Glomerular visceral epithelial cell (primary cell): ENCODE data around the gene HLA-DMB.

ENCODE experiments used
- DNase-seq: peaks from one replicate; pipeline ENCODE4 v3.0.0-alpha.2; 2016; ENCODE audit errors: extremely low spot score

The HLA-DMB gene

DNA sequence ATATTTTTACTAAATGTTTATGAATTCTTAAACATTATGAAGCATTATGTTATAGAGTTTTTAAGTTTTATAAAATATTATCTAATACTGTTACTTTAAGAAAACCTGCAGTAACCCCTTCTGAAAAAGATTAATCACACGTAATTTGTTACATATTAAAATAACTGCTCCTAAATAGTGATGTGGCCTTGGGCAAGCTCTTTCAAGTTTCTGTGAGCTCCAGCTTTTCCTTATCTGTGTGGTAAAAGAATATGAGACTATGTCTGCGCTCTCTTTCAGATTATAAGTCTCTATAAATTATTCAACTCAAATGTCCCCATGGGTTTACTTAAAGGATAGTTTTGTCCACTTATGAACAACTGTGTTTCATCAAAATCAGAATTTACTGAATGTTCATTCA, 31.9 kb downstream of the HLA-DMB start:
- no peak for DNase-seq

DNA sequence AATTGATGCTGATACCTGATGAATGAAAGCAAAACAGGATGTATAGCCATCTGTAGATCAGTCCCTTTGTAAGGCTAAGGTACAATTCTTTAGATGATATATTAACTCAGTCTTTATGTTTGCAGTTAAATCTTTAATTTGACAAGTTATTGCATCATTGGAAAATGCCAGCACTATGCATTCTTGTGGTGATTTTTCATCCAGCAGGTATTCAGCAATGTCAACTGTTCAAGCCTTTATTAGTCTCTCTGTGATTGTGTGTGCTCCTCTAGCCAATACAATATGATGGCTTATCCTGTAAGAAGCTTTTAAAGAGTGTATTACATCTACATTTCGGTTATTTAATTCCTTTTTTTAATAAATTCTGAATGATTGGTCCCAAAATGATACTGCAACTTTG, 34.3 kb downstream of the HLA-DMB start:
- DNase-seq: peak; percentile 68

DNA sequence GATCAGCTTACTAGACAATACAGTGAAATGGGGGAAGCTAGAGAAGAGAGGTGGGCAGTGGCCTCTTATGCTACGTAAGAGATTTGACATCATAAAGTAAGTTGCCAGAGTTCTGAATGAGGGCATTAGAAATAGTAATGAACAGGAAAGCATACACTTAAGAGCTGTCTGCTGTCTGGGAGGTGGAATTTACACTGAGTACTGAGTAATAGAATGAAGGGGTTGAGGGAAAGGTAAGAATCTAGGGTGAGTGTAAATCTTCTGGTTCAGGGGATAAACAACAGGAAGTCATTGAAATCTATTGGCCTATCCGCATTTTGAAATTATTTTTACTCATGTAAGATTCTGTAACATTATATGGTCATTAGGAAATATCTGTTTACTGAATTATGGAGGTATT, 35.8 kb downstream of the HLA-DMB start:
- no peak for DNase-seq

DNA sequence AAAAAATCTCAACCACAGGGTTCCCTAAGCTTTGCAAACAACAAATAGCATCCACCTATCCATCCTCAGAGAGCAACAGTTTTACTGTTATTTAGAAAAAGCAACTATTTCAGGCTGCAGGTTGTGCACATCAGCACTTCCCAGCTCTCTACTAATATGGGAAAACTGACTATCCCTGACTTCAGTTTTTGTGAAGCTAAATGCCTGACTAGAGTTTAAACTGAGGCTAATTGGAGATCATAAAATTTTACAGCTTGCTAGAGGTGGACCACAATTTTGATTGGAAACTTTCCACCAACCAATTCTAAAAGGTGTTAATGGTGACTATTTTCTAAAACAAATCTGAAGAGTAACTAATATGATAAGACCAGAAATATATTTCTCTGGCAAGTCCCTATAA, 36.9 kb downstream of the HLA-DMB start:
- no peak for DNase-seq

DNA sequence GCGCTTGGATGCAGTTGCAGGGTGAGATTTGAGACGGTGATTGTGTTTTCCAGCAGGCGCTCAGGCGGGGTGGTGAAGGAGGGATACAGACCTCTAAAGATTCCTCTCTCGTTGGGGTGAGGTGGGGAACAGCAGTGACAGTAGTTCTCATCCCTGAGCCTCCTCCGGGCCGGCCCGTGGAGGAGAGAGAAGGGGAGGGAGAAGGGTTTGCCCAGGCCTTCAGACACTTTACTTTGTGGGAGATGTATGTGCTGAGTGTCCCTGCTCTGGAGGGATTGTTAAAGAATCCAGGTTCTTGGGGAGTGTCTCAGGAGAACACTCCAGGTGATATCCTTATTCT, 45.9 kb downstream of the HLA-DMB start:
- no peak for DNase-seq

DNA sequence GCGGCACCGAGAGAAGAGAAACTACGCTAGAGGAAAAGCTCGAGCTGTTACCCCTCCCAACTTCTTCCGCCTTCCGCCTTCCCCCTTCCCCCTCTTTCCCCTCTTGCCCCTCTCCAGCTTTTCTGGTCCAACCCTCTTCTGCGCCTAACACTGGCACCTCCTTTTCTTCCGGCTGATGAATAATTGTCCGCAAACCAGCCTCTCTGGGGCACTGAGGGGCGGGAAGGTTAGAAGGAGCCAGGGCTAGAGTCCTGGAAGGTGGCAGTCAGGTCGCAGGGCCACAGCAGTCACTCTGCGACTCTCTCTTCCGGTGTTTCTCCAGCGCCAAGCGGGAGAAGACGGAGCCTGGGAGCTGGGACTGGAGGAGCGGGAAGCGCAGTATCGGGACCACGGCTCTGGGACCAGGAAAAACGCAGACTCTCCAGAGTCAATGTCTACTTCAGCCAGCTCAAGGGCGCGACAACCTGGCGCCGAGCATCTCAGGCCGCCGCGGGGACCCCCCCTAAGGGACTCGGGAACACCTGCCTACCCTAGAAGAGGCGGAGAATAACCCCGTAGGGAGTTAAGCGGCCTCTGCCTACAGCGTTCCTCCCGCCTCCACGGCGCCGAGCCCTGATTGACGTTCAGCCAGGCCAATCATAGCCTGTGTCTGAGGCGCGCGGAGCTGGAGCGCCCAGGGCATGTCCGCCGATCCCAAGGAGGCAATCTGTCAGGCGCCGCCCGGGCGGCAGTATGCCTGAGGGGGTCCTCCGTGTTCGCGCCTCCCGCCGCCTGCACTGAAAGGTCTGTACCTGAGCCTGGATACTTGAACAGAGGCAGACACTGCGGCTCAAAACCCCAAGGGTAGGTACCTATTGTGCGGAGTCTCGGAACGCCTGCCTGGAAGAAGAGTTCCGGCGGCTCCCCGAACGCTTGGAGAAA, 46.5 kb downstream of the HLA-DMB start:
- DNase-seq: peak; percentile 95

DNA sequence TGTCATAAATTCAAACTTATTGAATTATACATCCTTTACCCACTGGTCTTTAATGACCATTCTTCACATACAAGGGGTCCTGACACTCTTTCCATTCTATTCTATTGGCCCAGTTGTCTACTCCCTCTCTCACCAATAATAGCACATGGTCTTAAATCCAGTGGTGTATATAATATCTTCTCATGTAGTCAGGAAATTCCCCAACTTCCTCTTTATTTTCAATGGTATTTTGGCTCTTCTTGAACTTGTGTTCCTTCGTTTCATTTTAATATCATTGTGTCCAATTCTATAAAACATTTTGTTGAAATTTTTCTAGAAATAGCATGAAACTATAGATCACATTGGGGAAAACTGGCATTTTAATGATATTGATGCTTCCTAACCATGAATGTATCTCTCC, 50.0 kb downstream of the HLA-DMB start:
- no peak for DNase-seq

DNA sequence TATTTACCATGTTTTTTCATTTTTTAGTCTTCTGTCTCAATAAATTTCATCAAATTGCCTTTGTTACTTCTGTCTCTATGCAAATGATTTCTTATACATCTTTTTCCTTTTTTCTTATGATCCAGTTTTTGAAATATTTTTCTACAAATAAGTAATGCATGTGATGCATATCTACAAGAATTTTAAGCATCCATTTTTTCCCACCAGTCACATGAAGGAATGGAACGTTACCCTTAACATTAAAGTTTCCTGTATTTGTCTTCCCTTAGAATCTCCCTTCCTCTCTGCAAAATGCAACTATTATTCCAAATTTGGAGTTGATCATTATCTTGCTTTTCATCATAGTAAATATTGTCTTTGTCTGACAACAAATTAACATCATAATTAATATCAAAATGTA, 51.3 kb downstream of the HLA-DMB start:
- no peak for DNase-seq

DNA sequence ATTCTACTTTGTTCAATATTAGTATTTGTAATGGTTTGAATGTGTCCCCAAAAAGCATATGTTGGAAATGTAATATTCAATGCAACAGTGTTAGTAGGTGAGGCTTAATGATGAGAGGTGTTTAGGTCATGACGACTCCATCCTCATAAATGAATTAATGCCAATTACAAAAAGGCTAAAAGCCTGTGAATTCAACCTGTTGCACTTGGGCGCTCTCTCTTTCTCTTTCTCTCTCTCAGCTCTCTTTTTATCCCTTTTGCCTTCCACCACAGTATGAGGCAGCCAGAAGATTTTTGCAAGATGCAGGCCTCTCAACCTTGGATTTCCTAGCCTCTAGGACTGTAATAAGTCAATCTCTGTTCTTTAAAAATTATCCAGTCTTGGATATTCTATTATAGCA, 52.3 kb downstream of the HLA-DMB start:
- DNase-seq: no peak

DNA sequence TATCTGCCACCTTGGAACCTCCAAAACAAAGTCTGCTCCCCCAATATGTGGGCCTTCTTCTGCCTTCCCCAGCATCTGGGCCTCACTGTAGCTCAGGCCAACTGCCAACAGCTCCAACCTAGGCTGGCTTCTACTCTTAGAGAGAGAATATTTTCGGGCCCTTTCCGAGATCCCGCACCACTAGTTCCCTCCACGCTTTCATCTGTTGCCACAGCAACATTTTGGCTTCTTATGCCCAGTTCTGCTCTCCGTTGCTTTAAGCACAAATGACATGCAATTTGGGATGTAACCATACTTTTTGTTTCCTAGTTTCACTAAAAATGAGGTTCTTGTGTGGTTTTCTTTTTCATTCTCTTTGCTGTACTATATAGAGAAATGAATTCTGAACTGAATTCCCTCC, 53.2 kb downstream of the HLA-DMB start:
- DNase-seq: no peak

DNA sequence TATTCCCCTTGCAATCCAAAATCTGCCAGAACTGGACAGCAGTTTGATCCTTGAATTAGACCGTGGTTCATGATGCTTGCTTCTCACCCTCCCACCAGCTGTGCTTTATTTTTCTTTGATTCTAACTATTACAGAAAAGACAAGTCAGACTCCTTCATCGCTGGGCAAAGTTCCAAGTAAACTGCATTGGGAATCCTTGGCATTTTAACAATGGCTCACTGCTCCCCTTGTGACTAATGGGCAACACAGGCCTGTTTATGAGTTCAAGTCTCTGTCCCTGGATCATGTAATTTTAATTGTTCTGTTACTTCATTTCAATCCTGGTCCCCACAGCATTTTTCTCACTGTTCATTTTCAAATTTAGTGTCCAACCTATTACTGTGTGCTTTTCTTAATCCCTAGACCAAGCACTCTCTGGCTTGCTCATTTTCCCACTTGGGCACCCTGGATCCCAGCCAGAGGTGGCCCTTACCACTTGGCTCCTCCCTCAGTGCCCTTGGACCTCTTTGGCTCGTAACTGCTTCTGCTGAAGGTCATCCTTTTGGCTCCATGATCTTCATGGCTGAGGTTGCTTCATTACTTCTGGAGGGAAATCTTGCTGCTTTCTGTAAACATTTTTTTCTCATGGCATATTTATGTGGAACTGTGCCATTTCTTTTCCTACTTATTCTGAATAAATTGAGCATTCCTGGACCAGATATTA, 54.0 kb downstream of the HLA-DMB start:
- peak; percentile 77 for DNase-seq

DNA sequence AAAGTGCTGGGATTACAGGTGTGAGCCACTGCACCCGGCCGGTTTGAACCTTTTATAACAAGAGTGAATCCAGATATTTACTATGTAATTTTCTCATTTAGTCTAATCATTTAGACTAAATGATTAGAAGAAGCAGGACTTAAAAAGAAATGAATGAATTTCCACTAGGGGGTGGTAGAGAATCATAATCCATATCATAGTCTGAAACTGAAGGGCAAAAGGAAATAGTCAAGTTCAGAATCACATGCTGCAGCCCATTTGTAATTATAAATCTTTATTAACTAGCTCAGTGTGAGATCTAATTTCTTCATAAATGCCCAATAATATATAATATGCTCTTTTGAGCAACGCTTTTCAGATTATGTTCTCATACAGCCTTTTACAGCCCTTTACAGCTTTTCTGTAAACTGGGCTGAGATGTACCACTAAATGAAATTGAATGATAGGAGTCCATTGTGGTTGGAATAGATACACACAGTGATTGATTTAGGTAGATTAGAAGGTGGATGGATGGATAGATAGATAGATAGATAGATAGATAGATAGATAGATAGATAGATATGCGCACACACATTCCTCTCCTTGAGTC, 55.0 kb downstream of the HLA-DMB start:
- peak; percentile 66 for DNase-seq
